Thyroid gland (tissue), 4 donors: ENCODE measurements around the gene GATA6. TPM values are rescaled to one million over a fixed set of nuclear protein-coding genes. Genes with fewer than 3 reads are reported as not detected.

ENCODE experiments used
- DNase-seq, 2 donors: peaks; one replicate each; pipeline ENCODE4 v3.0.0-alpha.2; 2019
- H3K27ac ChIP-seq, 3 donors: fragments of 200-600 bp; sonication (generic); 1 replicate in 2 of 3; 2 replicates in 1 of 3; pipeline ENCODE4 v1.5.1; 2016 to 2019; ENCODE audit warnings: mild to moderate bottlenecking in 1 of 3, moderate library complexity in 1 of 3
- H3K27me3 ChIP-seq: fragments of 200-600 bp; sonication (generic); one replicate; pipeline ENCODE4 v1.5.1; 2019
- H3K36me3 ChIP-seq, 2 donors: fragments of 200-600 bp; sonication (generic); one replicate each; pipeline ENCODE4 v1.5.1; 2016 to 2019
- H3K4me1 ChIP-seq, 2 donors: fragments of 200-600 bp; sonication (generic); one replicate each; pipeline ENCODE4 v1.5.1; 2017 to 2019
- H3K4me3 ChIP-seq, 3 donors: fragments of 200-600 bp; sonication (generic); replicated peaks in 1 of 3; 1 replicate in 2 of 3; 2 replicates in 1 of 3; pipeline ENCODE4 v1.5.1; 2016; ENCODE audit warnings: mild to moderate bottlenecking in 1 of 3
- H3K9me3 ChIP-seq: fragments of 200-600 bp; sonication (generic); one replicate; pipeline ENCODE4 v1.5.1; 2017
- POLR2A ChIP-seq, 2 donors: fragments of 450-650 bp; IDR thresholded peaks; one replicate each; pipeline ENCODE4 v1.6.1; 2017; ENCODE audit warnings: antibody characterized with exemption in 2 of 2, mild to moderate bottlenecking in 2 of 2, moderate library complexity in 1 of 2
- WGBS, 2 donors: methylation state at CpG; one replicate each; pipeline ENCODE4 v1.1.5; 2017; 5-methylcytosine and 5-hydroxymethylcytosine counted together
- intact Hi-C: fragments of 100-400 bp; cut with DNase I; formaldehyde crosslinking; loops from one replicate; pipeline ENCODE4 v1.15.1; 2023
- total RNA-seq, 4 donors: library from RNA; depleted of rRNA; stranded (reverse); fragments of >200 nt; gene quantifications; one replicate each; pipeline ENCODE4 v1.2.3, GENCODE V29; 2016
- TF ChIP-seq, protein P1 (sequence below), 6 experiments: fragments of 200-600 bp in 3 of 6; fragments of 450-650 bp in 3 of 6; sonication (generic) in 3 of 6; IDR thresholded peaks; one replicate each; pipeline ENCODE4 v1.5.1; 2016 to 2019; ENCODE audit warnings: antibody characterized with exemption in 6 of 6, mild to moderate bottlenecking in 2 of 6, inconsistent platforms in 1 of 6, moderate library complexity in 1 of 6

Gene GATA6
- total RNA-seq, result 10 to 100 TPM in 3 of 4 donors, 1 to 10 TPM in 1; 8.5 to 18.9 (median 15.1) TPM

DNA sequence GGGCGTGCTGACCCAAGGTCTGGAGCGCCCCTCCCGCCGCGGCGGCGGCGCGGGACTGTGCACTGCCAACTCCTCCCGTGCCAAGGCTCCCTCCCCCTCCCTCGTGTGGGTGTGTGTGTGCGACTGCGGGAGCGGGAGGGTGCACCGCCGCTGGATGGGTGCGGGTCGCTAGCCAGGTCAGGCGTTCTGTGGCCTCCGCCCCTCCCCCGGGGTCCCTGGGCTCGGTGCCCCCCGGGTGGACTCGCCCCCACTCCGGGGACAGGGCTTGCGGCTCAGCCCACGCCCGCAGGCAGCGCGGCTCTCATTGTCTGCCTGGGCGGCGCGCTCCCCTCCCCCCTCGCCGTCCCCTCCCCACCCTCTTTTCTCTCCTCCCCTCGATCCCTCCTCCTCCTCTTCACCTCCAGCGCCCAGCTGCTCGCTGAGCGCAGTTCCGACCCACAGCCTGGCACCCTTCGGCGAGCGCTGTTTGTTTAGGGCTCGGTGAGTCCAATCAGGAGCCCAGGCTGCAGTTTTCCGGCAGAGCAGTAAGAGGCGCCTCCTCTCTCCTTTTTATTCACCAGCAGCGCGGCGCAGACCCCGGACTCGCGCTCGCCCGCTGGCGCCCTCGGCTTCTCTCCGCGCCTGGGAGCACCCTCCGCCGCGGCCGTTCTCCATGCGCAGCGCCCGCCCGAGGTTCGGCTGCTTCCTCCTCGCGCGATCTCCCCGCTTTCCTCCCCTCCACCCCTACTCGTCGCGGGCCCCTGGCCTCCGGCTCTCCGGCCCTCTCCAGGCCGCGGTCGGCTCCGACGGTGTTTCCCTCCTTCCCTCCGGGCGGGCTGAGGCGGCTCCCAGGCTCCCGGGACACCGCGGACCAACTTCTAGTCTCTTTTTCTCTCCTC, at the start of gene GATA6:
GATA6 (plus strand) TSS at position 579 of the 878 bp plus-strand sequence. CDS start 1,556 bp downstream, outside the sequence.
- 0% methylated on average over 54 to 57 of the region's 87 CpGs for WGBS, 2 donors
- Histone ChIP-seq H3K27me3 (peaks cover 36% of the 10 kb centered on the region), H3K4me1 (peaks cover 17 to 36% of the 10 kb centered on the region in 2 donors)

DNA sequence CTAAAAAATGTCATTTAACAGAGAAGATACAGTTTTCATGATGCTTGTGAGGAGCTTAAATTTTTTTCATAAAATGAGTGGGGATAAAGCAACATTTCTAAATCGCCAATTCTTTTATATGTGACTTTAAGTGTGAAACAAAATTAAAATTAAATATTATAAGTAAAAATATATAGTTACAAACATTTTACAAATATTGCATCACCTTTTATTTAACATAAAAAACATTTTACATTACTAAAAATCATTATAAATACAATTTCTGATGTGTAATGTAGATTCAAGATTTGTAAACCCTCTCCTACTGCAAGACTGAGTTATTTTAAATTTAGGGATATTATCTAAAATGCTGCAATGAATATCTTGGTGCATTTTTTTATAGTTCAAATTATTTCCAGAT, 44.4 kb upstream of the GATA6 start:
- intact Hi-C loops, result no loop called here
- Histone ChIP-seq H3K27ac (no peak overlapping the region), H3K4me1 (no peaks in the 10 kb centered on the region), H3K9me3 (no peaks in the 10 kb centered on the region), H3K36me3 (no peaks in the 10 kb centered on the region), H3K4me3 (no peak overlapping the region), H3K27me3 (no peaks in the 10 kb centered on the region)
- no peak for TF ChIP-seq POLR2A (IDR thresholded peaks at IDR 0.05)
- WGBS, 2 donors, result 95 to 97% methylated on average over 1 of the region's 1 CpG
- DNase-seq, result no peak

More for the DNA sequence above, at the start of gene GATA6:
- intact Hi-C loops, result no loop called here
- TF ChIP-seq, protein P1, sequence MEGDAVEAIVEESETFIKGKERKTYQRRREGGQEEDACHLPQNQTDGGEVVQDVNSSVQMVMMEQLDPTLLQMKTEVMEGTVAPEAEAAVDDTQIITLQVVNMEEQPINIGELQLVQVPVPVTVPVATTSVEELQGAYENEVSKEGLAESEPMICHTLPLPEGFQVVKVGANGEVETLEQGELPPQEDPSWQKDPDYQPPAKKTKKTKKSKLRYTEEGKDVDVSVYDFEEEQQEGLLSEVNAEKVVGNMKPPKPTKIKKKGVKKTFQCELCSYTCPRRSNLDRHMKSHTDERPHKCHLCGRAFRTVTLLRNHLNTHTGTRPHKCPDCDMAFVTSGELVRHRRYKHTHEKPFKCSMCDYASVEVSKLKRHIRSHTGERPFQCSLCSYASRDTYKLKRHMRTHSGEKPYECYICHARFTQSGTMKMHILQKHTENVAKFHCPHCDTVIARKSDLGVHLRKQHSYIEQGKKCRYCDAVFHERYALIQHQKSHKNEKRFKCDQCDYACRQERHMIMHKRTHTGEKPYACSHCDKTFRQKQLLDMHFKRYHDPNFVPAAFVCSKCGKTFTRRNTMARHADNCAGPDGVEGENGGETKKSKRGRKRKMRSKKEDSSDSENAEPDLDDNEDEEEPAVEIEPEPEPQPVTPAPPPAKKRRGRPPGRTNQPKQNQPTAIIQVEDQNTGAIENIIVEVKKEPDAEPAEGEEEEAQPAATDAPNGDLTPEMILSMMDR (IDR thresholded peaks at IDR 0.05), result peak in 4 of 6 experiments; percentile 43 to 57 (median 50)
- peak; percentile 20 to 88 for TF ChIP-seq POLR2A (IDR thresholded peaks at IDR 0.05)
- Histone ChIP-seq H3K36me3 (no peaks in the 10 kb centered on the region), H3K9me3 (no peaks in the 10 kb centered on the region), H3K27ac (peak within 1 kb of the TSS; percentile 87 to 97 (median 95)), H3K4me3 (peak within 1 kb of the TSS; percentile 74 to 99 (median 87))
- DNase-seq, result peak; percentile 96

DNA sequence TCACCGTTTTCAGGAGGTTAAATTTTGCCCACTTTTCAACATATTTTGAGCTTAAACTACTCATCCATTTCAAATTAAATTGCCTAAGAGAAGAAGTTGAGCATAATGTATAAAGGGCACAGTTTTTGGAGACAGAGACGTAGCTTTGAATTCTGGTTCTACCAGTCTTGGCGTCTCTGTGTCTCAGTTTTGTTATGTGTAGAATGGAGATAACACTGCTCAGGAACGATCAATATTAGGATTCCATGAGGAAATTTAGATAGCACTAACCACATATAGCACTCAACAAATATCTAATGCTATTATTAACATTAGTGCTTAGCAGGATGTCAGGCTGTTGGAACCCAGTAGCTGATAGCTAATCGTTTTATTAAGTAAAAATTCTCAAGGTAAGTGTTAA, 40.4 kb upstream of the GATA6 start:
- H3K4me3 ChIP-seq, result no peak overlapping the region
- no peak for TF ChIP-seq POLR2A (IDR thresholded peaks at IDR 0.05)
- TF ChIP-seq, protein P1 (IDR thresholded peaks at IDR 0.05), result no peak
- no peaks in the 10 kb centered on the region for H3K4me1 ChIP-seq
- H3K36me3 ChIP-seq, result no peaks in the 10 kb centered on the region
- no peaks in the 10 kb centered on the region for H3K9me3 ChIP-seq
- no peak for DNase-seq
- H3K27ac ChIP-seq, result no peak overlapping the region
- intact Hi-C loops, result no loop called here
- WGBS, 2 donors, result 77 to 82% methylated on average over 5 of the region's 5 CpGs
- no peaks in the 10 kb centered on the region for H3K27me3 ChIP-seq

DNA sequence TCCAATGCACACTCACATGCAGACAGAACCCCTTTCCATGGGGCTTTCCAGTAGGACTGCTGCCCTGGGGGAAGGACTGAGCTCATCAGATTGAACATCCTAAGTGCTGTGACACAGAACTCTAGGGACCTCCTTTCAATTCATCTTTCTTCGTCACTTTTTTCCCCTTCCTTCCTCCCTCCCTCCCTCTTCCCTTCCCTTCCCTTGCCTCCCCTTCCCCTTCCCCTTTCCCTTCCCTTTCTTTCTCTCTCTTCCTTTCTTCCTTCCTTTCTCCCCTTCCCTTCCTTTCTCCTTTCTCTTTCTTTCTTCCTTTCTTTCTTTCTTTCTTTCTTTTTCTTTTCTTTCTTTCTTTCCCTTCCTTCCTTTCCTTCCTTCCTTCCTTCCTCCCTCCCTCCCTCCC, 39.6 kb upstream of the GATA6 start:
- Histone ChIP-seq H3K27ac (no peak overlapping the region), H3K36me3 (no peaks in the 10 kb centered on the region), H3K27me3 (no peaks in the 10 kb centered on the region), H3K4me1 (no peaks in the 10 kb centered on the region), H3K4me3 (no peak overlapping the region), H3K9me3 (no peaks in the 10 kb centered on the region)
- 62 to 77% methylated on average over 1 of the region's 1 CpG for WGBS, 2 donors
- TF ChIP-seq POLR2A (IDR thresholded peaks at IDR 0.05), result no peak
- no peak for DNase-seq
- intact Hi-C loops, result no loop called here

DNA sequence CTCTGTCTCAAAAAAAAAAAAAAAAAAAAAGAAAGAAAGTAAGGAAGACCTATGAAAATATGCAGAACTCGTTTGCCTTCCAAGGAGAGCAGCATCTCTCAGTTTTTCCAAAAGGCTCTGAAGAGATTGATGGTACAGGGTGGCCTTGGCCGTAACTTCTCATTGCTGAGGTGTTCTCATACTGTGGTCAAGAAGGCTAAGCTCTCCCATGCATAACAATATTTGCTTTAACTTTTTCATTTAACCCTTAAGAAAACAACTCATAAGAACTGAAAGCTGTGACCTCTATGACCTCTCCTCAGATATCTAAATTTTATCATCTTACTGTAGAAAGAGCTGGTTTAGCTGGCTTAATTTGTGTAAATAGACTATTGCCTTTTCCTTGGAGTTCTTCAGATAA, 37.1 kb upstream of the GATA6 start:
- intact Hi-C loops, result no loop called here
- DNase-seq, result no peak
- H3K9me3 ChIP-seq, result no peaks in the 10 kb centered on the region
- H3K4me3 ChIP-seq, result no peak overlapping the region
- TF ChIP-seq, protein P1 (IDR thresholded peaks at IDR 0.05), result no peak
- no peak for TF ChIP-seq POLR2A (IDR thresholded peaks at IDR 0.05)
- H3K4me1 ChIP-seq, result no peaks in the 10 kb centered on the region
- no peak overlapping the region for H3K27ac ChIP-seq
- H3K36me3 ChIP-seq, result no peaks in the 10 kb centered on the region
- no peaks in the 10 kb centered on the region for H3K27me3 ChIP-seq
- 69 to 73% methylated on average over 2 of the region's 2 CpGs for WGBS, 2 donors

DNA sequence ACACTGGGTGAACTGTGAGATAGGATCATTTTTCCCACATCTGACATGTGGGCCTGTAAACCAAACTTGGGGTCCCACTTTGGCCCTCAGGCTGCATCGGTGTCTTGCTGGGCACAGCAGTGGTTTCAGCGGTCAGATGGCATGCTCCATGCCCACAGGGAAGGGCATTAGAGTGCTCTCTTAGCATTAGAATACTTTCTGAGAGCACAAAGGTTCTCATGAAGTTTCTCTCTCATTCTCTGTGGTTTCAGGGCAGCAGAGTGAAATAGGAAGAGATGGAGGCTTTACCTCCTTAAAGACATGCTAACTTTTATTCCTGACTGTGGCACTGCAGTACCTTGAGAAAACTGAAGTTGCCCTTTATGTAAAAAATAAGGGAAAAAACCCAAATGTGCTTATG, 36.6 kb upstream of the GATA6 start:
- no peak overlapping the region for H3K4me3 ChIP-seq
- H3K36me3 ChIP-seq, result no peaks in the 10 kb centered on the region
- TF ChIP-seq, protein P1 (IDR thresholded peaks at IDR 0.05), result no peak
- no peak for TF ChIP-seq POLR2A (IDR thresholded peaks at IDR 0.05)
- no peak for DNase-seq
- H3K27me3 ChIP-seq, result no peaks in the 10 kb centered on the region
- intact Hi-C loops, result no loop called here
- H3K27ac ChIP-seq, result no peak overlapping the region
- 65 to 93% methylated on average over 2 of the region's 2 CpGs for WGBS, 2 donors
- H3K9me3 ChIP-seq, result no peaks in the 10 kb centered on the region
- no peaks in the 10 kb centered on the region for H3K4me1 ChIP-seq
